ENCODE data around the gene CHRNE.
A peak's percentile ranks its signal among the peaks of the same experiment; 100 is the strongest.

GRCh38 chr17:4950075-4950745 is 47.3 kb upstream of the CHRNE start:
- no peak for TF ChIP-seq CTCF (IDR thresholded peaks at IDR 0.05)
- peak in 1 of 3 donors; percentile 44 for TF ChIP-seq POLR2A (IDR thresholded peaks at IDR 0.05)

Measured in body of pancreas (tissue), 4 donors.